Peyer's patch (tissue), 4 donors: ENCODE measurements around the gene DCC.

Source experiments
- CTCF ChIP-seq, 6 experiments: fragments of 450-650 bp in 4 of 6; fragments of 200-600 bp in 2 of 6; sonication (generic) in 1 of 6; IDR thresholded peaks; one replicate each; pipeline ENCODE4 v1.5.1; 2017 to 2019; ENCODE audit warnings: antibody characterized with exemption in 6 of 6, mild to moderate bottlenecking in 3 of 6, moderate library complexity in 1 of 6
- POLR2A ChIP-seq, 2 donors: fragments of 450-650 bp; IDR thresholded peaks; one replicate each; pipeline ENCODE4 v1.5.1; 2017; ENCODE audit warnings: antibody characterized with exemption in 2 of 2, mild to moderate bottlenecking in 2 of 2, moderate library complexity in 2 of 2

GRCh38 chr18:52991246-52991645, 651.2 kb downstream of the DCC start:
- TF ChIP-seq POLR2A (IDR thresholded peaks at IDR 0.05), result no peak
- TF ChIP-seq CTCF (IDR thresholded peaks at IDR 0.05), result no peak
